Right ventricle myocardium inferior (tissue), 1 donor: ENCODE data around the gene PAM16. TPM values are rescaled to one million over a fixed set of nuclear protein-coding genes. Genes with fewer than 3 reads are reported as not detected.

Experiments
- ATAC-seq: fragments of 200-7000 bp; cut with Tn5 transposase; one replicate; pipeline ENCODE4 v1.9.1; 2020; ENCODE audit warnings: mild to moderate bottlenecking, moderate library complexity
- DNase-seq: peaks from one replicate; pipeline ENCODE4 v3.0.0; 2021; ENCODE audit errors: missing footprints
- intact Hi-C: fragments of 100-400 bp; cut with DNase I; formaldehyde crosslinking; loops from one replicate; pipeline ENCODE4 v1.11.0; 2022
- total RNA-seq: library from RNA; stranded (reverse); fragmentation: NEBNext Ultra II Directional; extraction: Animal tissue kit (Norgen Biotek cat#: 25700); gene quantifications from one replicate; pipeline ENCODE4 v1.2.1, GENCODE V29; 2021
- donor health status: DM: no; HTN: yes; CAD: no; lungs with severe emphysema.

PAM16 gene
- total RNA-seq, 1 donor from 2014 or later: 73.4 TPM

- ATAC-seq (no peak), DNase-seq (peak; percentile 42)
- intact Hi-C loops: no loop called here
Observed at GRCh38 chr16:4385066-4385788, 34.1 kb upstream of the PAM16 start.

- intact Hi-C loops: no loop called here
- ATAC-seq (peak; percentile 9), DNase-seq (no peak)
Observed at GRCh38 chr16:4384509-4384942, 33.4 kb upstream of the PAM16 start.

GRCh38 chr16:4383591-4384444 is 32.7 kb upstream of the PAM16 start:
- DNase-seq (no peak), ATAC-seq (no peak)
- intact Hi-C loops: no loop called here

- intact Hi-C loops: no loop called here
- no peak for DNase-seq
- no peak for ATAC-seq
Observed at GRCh38 chr16:4382795-4383357, 31.8 kb upstream of the PAM16 start.

- ATAC-seq: no peak
- no peak for DNase-seq
- intact Hi-C loops: no loop called here
Observed at GRCh38 chr16:4381935-4382794, 31.0 kb upstream of the PAM16 start.

- intact Hi-C loops: no loop called here
- DNase-seq (no peak), ATAC-seq (no peak)
Observed at GRCh38 chr16:4381072-4381934, 30.2 kb upstream of the PAM16 start.

GRCh38 chr16:4380119-4381063 is 29.3 kb upstream of the PAM16 start:
- intact Hi-C loops: no loop called here
- DNase-seq (peak; percentile 64), ATAC-seq (no peak)

- peak; percentile 37 for DNase-seq
- no peak for ATAC-seq
- intact Hi-C loops: no loop called here
Observed at GRCh38 chr16:4378999-4379690, 28.0 kb upstream of the PAM16 start.

- ATAC-seq (peak; percentile 28), DNase-seq (peak; percentile 68)
- intact Hi-C loops: no loop called here
Observed at GRCh38 chr16:4378161-4378666, 27.1 kb upstream of the PAM16 start.

- intact Hi-C loops: no loop called here
- DNase-seq (peak; percentile 55), ATAC-seq (no peak)
Observed at GRCh38 chr16:4377573-4378154, 26.5 kb upstream of the PAM16 start.

GRCh38 chr16:4376893-4377572 is 25.9 kb upstream of the PAM16 start:
- DNase-seq (peak; percentile 60), ATAC-seq (no peak)
- intact Hi-C loops: no loop called here

- ATAC-seq (peak; percentile 73), DNase-seq (peak; percentile 95)
- intact Hi-C loops: no loop called here
Observed at GRCh38 chr16:4376126-4376892, 25.2 kb upstream of the PAM16 start.

- DNase-seq: no peak
- intact Hi-C loops: no loop called here
Observed at GRCh38 chr16:4375717-4376116, 24.6 kb upstream of the PAM16 start.

GRCh38 chr16:4373909-4374742 is 23.0 kb upstream of the PAM16 start:
- DNase-seq: peak; percentile 84
- ATAC-seq: no peak
- intact Hi-C loops: loop anchor here (5.0 kb wide), 1 partner anchor 38 kb away; no protein-coding TSS in a partner anchor

More at GRCh38 chr16:4375717-4376116, 24.6 kb upstream of the PAM16 start:
- ATAC-seq: no peak
